Heart left ventricle (tissue), 16 donors: ENCODE results near the gene B3GAT3. TPM values are rescaled to one million over a fixed set of nuclear protein-coding genes. Genes with fewer than 3 reads are reported as not detected.

Experiments
- ATAC-seq, 4 donors: fragments of 200-7000 bp; cut with Tn5 transposase; one replicate each; pipeline ENCODE4 v1.9.1; 2020 to 2022; ENCODE audit warnings: moderate library complexity in 4 of 4, mild to moderate bottlenecking in 3 of 4, moderate number of reproducible peaks in 1 of 4
- DNase-seq, 5 donors: peaks; one replicate each; pipeline ENCODE4 v3.0.0-alpha.2; 2020
- H3K27ac ChIP-seq, 12 donors: fragments of 200-600 bp; sonication (generic) in 4 of 12; one replicate each; pipeline versions ENCODE4 v1.5.0 to v1.8.0; 2016 to 2022; ENCODE audit warnings: mild to moderate bottlenecking in 2 of 12
- H3K27me3 ChIP-seq, 9 donors: fragments of 200-600 bp; sonication (generic) in 2 of 9; one replicate each; pipeline versions ENCODE4 v1.5.1 to v1.8.0; 2016 to 2022; ENCODE audit warnings: mild to moderate bottlenecking in 3 of 9
- H3K36me3 ChIP-seq, 9 donors: fragments of 200-600 bp; sonication (generic) in 2 of 9; one replicate each; pipeline versions ENCODE4 v1.5.0 to v1.8.0; 2018 to 2022; ENCODE audit warnings: mild to moderate bottlenecking in 2 of 9
- H3K4me1 ChIP-seq, 12 donors: fragments of 200-600 bp; sonication (generic) in 4 of 12; one replicate each; pipeline versions ENCODE4 v1.5.0 to v1.8.0; 2016 to 2022; ENCODE audit warnings: mild to moderate bottlenecking in 3 of 12
- H3K4me3 ChIP-seq, 12 donors: fragments of 200-600 bp; sonication (generic) in 4 of 12; one replicate each; pipeline versions ENCODE4 v1.5.0 to v1.8.0; 2017 to 2022; ENCODE audit warnings: mild to moderate bottlenecking in 9 of 12, moderate library complexity in 4 of 12
- H3K9me3 ChIP-seq, 12 donors: fragments of 200-600 bp; sonication (generic) in 4 of 12; one replicate each; pipeline versions ENCODE4 v1.5.0 to v1.8.0; 2016 to 2022; ENCODE audit warnings: mild to moderate bottlenecking in 1 of 12
- POLR2A ChIP-seq, 2 donors: fragments of 450-650 bp; IDR thresholded peaks; one replicate each; pipeline ENCODE4 v1.6.1; 2017; ENCODE audit warnings: antibody characterized with exemption in 2 of 2, mild to moderate bottlenecking in 2 of 2, moderate library complexity in 2 of 2
- WGBS, 4 donors: extraction: QIAGEN DNeasy Blood & Tissue Kit in 2 of 4; methylation state at CpG; one replicate each; pipeline versions ENCODE4 v1.1.5 to v1.1.7; 2013 to 2018; 5-methylcytosine and 5-hydroxymethylcytosine counted together
- intact Hi-C, 10 donors: fragments of 100-400 bp; cut with DNase I; formaldehyde crosslinking; loops; one replicate each; pipeline versions ENCODE4 v1.11.1 to v1.14.2; 2022
- polyA plus RNA-seq, 2 donors: library from polyadenylated mRNA; stranded (reverse); fragments of 200-250 nt; gene quantifications; one replicate each; pipeline ENCODE4 v1.2.3, GENCODE V29; 2013
- total RNA-seq, 9 donors: library from RNA; depleted of rRNA in 2 of 9; stranded (reverse); fragments of >200 nt in 2 of 9; fragmentation: NEBNext Ultra II Directional in 3 of 9; extraction: Animal tissue kit (Norgen Biotek cat#: 25700) in 3 of 9; gene quantifications; one replicate each; pipeline versions ENCODE4 v1.1.0 to v1.2.4, GENCODE V29; 2016 to 2023
- TF ChIP-seq, protein P1 (sequence below), 12 donors: fragments of 200-600 bp; sonication (generic) in 4 of 12; IDR thresholded peaks; one replicate each; pipeline versions ENCODE4 v1.5.0 to v1.8.0; 2018 to 2022; ENCODE audit warnings: antibody characterized with exemption in 12 of 12, mild to moderate bottlenecking in 5 of 12
- donor health status: ischemic (EF 13 %, LVEDD 7.1; RV severe dilation, severe dysfunction).
- donor health status: healthy with polysubstance abuse.
- donor health status: DM: no; HTN: yes; CAD: no.
- donor health status: DM: no; HTN: no; CAD: no.
- donor health status: ischemic (EF 25% LVEDD 6.9; RV normal size, moderate dysfunction).
- donor health status: ischemic (EF 25% LVEDD 5.7; RV mildly dilated, moderate dysfunction).
- donor health status: healthy.
- donor health status: DM: yes; HTN: yes; CAD: no.
- donor health status: ischemic (EF 35%, LVEDD 5.7; RV mildly dilated, moderate dysfunction).
- donor health status: nonischemic (EF 11% LVEDD 7.7; RV severe dilation, severe dysfunction).
- donor health status: DM: yes; HTN: yes; CAD: no.
- donor health status: PGD.
- donor health status: ischemic (EF 29% LVEDD 5.4; RV normal size, mild dysfunction).
- donor health status: nonischemic (EF 23%, LVEDD 6.1; RV moderate dilation, normal function).

The B3GAT3 gene
- total and polyA plus RNA-seq, 11 donors = 9.2 to 38.1 (median 13.1) TPM

DNA sequence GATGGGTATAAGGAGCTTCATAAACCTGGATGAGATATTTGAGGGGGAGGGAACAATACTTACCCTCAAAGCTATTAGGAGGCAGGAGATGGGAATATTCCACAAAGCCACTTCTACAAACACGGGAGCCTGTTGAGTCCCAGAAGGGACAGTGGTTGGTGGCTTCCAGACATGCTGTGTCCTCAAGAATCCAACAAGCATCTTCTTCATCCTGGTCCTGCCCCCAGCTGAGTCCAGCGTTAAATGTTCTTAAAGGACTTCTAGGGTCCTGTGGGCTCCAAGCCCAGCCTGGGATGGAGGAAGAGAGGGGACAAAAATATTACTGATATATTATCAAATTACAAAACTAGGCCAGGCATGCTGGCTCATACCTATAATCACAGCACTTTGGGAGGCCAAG, 45.7 kb upstream of the B3GAT3 start:
- peaks cover 5 to 59% (median 43%) of the 10 kb centered on the region in 12 donors for H3K4me1 ChIP-seq
- no peak overlapping the region for H3K4me3 ChIP-seq

DNA sequence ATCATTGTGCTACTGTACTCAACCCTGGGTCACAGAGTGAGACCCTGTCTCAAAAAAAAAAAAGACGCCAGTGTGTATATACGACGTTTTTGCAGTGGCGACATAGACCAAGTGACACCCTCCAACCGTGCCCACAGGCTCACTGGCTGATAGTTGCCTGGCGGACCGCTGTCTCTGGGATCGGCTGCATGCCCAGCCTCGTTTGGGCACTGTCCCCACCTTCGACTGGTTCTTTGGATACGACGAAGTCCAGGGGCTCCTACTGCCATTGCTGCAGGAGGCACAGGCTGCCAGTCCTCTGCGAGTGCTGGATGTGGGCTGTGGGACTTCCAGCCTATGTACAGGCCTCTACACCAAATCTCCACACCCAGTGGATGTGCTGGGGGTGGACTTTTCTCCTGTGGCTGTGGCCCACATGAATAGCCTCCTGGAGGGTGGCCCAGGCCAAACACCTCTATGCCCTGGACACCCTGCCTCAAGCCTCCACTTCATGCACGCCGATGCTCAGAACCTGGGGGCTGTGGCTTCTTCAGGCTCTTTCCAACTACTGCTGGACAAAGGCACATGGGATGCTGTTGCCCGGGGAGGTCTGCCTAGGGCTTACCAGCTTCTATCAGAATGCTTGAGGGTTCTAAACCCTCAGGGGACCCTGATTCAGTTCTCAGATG, 44.6 kb upstream of the B3GAT3 start:
- no peaks in the 10 kb centered on the region for H3K27me3 ChIP-seq
- H3K36me3 ChIP-seq = peaks cover 0 to 36% (median 27%) of the 10 kb centered on the region in 9 donors
- ATAC-seq (peak in 1 of 4 donors; percentile 0), DNase-seq (peak in 2 of 5 donors; percentile 34 to 60)
- H3K4me1 ChIP-seq = peaks cover 5 to 55% (median 41%) of the 10 kb centered on the region in 12 donors
- intact Hi-C loops = loop anchor here in 1 of 10 donors (5.0 kb wide), 1 partner anchor 41 kb away; the partner anchor contains the start of genes BSCL2 and GNG3
- TF ChIP-seq, protein P1, sequence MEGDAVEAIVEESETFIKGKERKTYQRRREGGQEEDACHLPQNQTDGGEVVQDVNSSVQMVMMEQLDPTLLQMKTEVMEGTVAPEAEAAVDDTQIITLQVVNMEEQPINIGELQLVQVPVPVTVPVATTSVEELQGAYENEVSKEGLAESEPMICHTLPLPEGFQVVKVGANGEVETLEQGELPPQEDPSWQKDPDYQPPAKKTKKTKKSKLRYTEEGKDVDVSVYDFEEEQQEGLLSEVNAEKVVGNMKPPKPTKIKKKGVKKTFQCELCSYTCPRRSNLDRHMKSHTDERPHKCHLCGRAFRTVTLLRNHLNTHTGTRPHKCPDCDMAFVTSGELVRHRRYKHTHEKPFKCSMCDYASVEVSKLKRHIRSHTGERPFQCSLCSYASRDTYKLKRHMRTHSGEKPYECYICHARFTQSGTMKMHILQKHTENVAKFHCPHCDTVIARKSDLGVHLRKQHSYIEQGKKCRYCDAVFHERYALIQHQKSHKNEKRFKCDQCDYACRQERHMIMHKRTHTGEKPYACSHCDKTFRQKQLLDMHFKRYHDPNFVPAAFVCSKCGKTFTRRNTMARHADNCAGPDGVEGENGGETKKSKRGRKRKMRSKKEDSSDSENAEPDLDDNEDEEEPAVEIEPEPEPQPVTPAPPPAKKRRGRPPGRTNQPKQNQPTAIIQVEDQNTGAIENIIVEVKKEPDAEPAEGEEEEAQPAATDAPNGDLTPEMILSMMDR (IDR thresholded peaks at IDR 0.05) = no peak
- no peak for TF ChIP-seq POLR2A (IDR thresholded peaks at IDR 0.05)
- peak overlapping the region; percentile 30 to 98 (median 88) for H3K27ac ChIP-seq
- H3K4me3 ChIP-seq = peak overlapping the region; percentile 53 to 92 (median 83)
- no peaks in the 10 kb centered on the region for H3K9me3 ChIP-seq
- 48 to 54% (median 49%) methylated on average over 11 to 16 of the region's 16 CpGs for WGBS, 4 donors

More for the DNA sequence above, 45.7 kb upstream of the B3GAT3 start:
- Histone ChIP-seq H3K27me3 (no peaks in the 10 kb centered on the region), H3K27ac (peak overlapping the region in 1 of 12 donors; percentile 89), H3K36me3 (peaks cover 0 to 27% (median 20%) of the 10 kb centered on the region in 9 donors), H3K9me3 (no peaks in the 10 kb centered on the region)
- TF ChIP-seq POLR2A (IDR thresholded peaks at IDR 0.05) = no peak
- TF ChIP-seq, protein P1 (IDR thresholded peaks at IDR 0.05) = no peak
- no peak for ATAC-seq
- peak in 2 of 5 donors; percentile 2 to 20 for DNase-seq
- intact Hi-C loops = loop anchor here in 1 of 10 donors (5.0 kb wide), 1 partner anchor 40 kb away; the partner anchor contains the start of genes BSCL2 and GNG3
- 61 to 86% (median 73%) methylated on average over 2 of the region's 2 CpGs for WGBS, 4 donors

DNA sequence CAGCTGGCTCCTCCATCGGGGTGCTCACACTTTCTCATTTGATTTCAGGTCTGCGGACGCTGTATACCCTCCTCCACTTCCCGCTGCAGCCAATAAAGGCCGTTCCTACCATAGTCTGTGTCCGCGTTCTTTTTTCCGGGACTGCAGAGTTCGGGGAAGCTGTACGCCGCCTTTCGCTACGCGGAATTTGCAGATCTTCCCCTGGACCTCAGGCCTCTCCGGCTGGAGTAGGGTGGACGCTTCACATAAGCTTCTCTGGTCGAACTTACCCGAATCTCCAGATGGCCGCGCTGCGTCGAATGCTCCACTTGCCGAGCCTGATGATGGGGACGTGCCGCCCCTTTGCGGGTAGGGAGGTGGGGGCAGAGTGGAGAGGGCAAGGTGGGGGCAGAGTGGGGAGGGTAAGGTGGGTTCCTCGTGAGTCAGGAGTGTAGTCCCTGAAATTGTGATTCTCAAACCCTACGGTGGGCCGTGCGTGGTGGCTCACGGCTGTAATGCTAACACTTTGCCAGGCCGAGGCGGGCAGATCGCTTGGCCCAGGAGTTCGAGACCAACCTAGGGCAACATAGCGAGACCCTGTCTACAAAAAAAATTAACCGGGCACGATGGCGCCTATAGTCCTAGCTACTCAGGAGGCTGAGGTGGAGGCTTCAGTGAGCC, 43.9 kb upstream of the B3GAT3 start:
- peak overlapping the region; percentile 30 to 98 (median 88) for H3K27ac ChIP-seq
- peaks cover 5 to 51% (median 37%) of the 10 kb centered on the region in 12 donors for H3K4me1 ChIP-seq
- no peaks in the 10 kb centered on the region for H3K27me3 ChIP-seq
- TF ChIP-seq POLR2A (IDR thresholded peaks at IDR 0.05) = no peak
- TF ChIP-seq, protein P1 (IDR thresholded peaks at IDR 0.05) = no peak
- WGBS, 4 donors = 2 to 5% (median 4%) methylated on average over 37 to 39 of the region's 39 CpGs
- H3K36me3 ChIP-seq = peaks cover 0 to 41% (median 27%) of the 10 kb centered on the region in 9 donors
- intact Hi-C loops = loop anchor here in 1 of 10 donors (2.0 to 5.0 kb wide), 2 partner anchors 19 to 42 kb away; partner anchors contain the start of genes BSCL2, GANAB and GNG3
- H3K4me3 ChIP-seq = peak overlapping the region; percentile 53 to 92 (median 83)
- DNase-seq (peak in 4 of 5 donors; percentile 41 to 73 (median 60)), ATAC-seq (peak; percentile 47 to 61 (median 48))
- no peaks in the 10 kb centered on the region for H3K9me3 ChIP-seq
